Coronary artery (tissue), 2 donors: ENCODE data around the gene KCNMA1.
"Not testable (repeated sequence)": the region's sequence is repeated elsewhere in the genome, so short reads cannot be mapped to it uniquely, and the experiment has no call there.

Experiments used
- DNase-seq: peaks from one replicate; pipeline ENCODE4 v3.0.0-alpha.2; 2017; ENCODE audit warnings: low spot score
- H3K27ac ChIP-seq, 2 donors: fragments of 200-600 bp; sonication (generic); one replicate each; pipeline ENCODE4 v1.5.1; 2016 to 2019
- H3K4me3 ChIP-seq: fragments of 200-600 bp; sonication (generic); 2 replicates; pipeline ENCODE4 v1.5.1; 2016; ENCODE audit warnings: mild to moderate bottlenecking, moderate library complexity
- TF ChIP-seq, protein P1 (sequence below): fragments of 200-600 bp; sonication (generic); IDR thresholded peaks from one replicate; pipeline ENCODE4 v1.5.1; 2019; ENCODE audit warnings: antibody characterized with exemption

The KCNMA1 gene

DNA sequence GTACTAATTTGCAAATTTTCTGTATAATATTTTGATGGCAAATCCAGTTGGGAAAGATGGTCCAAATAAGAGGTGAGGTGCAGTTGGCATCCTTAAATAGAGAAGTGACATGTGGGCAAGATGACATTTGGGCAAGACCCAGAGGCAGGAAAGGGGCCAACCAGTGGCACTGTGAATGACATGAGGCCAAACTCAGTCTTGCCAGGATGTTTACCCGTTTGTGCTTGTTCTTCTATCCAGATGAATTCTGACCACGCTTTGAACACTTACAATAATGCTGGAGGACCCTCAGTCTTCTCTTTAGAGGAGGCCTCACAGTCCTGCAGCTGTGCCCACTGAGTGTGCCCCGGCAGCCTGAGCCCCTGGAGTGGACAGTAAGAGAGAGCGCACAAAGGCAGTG, 45.1 kb downstream of the KCNMA1 start:
- Histone ChIP-seq H3K4me3 (no peak overlapping the region), H3K27ac (peak overlapping the region; percentile 71 to 85)
- no peak for DNase-seq
- TF ChIP-seq, protein P1, sequence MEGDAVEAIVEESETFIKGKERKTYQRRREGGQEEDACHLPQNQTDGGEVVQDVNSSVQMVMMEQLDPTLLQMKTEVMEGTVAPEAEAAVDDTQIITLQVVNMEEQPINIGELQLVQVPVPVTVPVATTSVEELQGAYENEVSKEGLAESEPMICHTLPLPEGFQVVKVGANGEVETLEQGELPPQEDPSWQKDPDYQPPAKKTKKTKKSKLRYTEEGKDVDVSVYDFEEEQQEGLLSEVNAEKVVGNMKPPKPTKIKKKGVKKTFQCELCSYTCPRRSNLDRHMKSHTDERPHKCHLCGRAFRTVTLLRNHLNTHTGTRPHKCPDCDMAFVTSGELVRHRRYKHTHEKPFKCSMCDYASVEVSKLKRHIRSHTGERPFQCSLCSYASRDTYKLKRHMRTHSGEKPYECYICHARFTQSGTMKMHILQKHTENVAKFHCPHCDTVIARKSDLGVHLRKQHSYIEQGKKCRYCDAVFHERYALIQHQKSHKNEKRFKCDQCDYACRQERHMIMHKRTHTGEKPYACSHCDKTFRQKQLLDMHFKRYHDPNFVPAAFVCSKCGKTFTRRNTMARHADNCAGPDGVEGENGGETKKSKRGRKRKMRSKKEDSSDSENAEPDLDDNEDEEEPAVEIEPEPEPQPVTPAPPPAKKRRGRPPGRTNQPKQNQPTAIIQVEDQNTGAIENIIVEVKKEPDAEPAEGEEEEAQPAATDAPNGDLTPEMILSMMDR, result no peak

DNA sequence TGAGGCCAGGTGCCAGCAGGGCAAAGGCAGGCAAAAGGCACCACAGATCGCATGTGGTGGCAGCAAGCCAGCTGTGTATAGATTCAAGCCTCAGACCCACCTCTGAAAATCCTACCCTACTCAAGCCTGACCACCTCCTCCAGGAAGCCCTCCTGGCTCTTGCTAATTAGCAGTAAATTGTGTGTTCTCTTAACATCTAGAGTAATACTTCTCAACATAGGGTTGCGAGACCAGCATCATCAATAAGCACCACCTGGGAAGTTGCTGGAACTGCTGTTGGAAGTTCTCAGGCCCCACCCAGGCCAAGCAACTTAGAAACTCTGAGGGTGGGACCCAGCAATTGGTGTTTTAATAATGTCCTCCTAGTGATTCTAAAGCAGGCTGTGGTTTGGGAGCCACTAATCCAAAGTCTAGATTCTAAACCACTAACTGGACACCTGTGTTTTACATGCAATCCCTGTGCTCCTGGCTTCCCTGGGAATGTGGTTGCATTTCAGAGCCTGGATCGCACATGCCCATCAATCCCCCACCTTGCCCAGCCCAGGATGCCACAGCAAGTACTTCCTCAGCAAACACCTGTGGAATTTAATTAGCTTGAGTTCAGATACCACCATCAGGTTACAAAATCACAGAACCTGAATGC, 46.2 kb downstream of the KCNMA1 start:
- no peak for DNase-seq
- Histone ChIP-seq H3K27ac (peak overlapping the region; percentile 71 to 85), H3K4me3 (no peak overlapping the region)
- TF ChIP-seq, protein P1, result no peak

DNA sequence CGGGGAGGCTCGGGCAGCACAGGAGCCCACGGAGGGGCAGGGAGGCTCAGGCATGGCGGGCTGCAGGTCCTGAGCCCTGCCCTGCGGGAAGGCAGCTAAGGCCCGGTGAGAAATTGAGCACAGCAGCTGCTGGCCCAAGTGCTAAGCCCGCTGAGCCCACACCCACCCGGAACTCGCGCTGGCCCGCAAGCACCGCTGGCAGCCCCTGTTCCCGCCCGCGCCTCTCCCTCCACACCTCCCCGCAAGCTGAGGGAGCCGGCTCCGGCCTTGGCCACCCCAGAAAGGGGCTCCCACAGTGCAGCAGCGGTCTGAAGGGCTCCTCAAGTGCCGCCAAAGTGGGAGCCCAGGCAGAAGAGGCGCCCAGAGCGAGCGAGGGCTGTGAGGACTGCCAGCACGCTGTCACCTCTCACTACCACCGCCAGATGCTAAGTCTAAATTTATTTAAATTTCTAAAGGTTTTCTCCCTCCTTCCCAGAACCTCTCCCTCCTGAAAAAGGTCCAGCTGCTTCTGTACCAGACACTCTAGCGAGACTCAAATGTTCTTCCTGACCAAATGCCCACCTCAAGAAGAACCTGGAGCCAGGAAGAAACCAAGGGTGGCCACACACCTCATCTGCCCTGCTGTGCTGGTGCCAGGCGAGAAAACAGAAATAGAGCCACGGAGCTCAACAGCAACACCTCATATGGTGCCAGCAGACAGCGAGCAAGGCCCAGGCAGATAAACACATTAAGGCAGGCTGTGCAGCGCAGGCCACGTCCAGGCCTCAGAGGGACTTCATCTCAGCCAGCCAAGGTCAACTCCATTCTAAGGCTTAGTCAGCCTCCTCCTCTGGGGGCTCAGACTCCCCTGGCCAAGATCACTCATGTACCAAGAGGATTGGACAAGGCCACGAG, 47.0 kb downstream of the KCNMA1 start:
- DNase-seq, result peak; percentile 80
- Histone ChIP-seq H3K4me3 (no peak overlapping the region), H3K27ac (peak overlapping the region; percentile 71 to 85)
- TF ChIP-seq, protein P1, result no peak

DNA sequence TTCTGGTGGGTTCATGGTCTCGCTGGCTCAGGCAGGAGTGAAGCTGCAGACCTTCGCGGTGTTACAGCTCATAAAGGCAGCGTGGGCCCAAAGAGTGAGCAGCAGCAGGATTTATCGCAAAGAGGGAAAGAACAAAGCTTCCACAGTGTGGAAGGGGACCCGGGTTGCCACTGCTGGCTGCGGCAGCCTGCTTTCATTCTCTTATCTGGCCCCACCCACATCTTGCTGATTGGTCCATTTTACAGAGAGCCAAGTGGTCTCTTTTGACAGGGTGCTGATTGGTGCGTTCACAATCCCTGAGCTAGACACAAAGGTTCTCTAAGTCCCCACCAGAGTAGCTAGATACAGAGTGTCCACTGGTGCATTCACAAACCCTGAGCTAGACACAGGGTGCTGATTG, 47.9 kb downstream of the KCNMA1 start:
- DNase-seq, H3K4me3 ChIP-seq: not testable (repeated sequence)
- peak overlapping the region; percentile 71 to 85 for H3K27ac ChIP-seq

DNA sequence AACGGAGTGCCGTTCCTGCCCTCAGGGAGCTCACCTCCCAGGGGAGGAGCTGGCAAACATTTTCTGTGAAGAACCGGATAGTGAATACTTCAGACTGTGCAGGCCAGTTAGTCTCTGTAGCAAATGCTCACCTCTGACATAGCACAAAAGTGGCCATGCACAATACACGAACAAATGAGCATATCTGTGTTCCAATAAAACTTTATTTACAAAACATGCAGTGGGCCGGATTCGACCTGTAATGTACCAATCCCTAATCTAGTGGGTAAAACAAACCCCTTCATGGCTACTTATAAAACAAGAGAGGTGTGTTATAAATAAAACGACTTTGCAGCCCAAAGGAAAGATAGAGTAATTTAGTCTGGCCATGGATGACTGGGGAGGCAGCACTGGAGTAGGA, 48.7 kb downstream of the KCNMA1 start:
- peak overlapping the region; percentile 71 to 84 for H3K27ac ChIP-seq
- DNase-seq, result no peak
- TF ChIP-seq, protein P1, result no peak
- no peak overlapping the region for H3K4me3 ChIP-seq

DNA sequence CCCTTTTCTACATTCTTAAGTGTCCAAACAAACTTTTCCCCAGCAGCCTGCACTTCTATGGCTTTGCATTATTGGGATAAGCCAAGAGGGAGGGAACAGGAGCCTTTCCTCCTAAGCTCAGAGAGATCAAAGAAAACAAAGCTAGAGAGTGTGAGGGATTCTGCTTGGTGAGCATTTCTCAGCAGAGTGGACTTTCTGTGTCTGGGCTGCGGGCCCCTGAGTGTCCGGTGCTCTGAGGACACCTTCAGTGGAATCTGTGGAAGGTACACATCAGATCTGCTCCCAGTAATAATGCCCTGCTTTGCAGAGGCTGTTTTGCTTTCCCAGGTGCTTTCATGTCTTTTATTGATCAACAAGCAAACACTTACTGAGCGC, 50.2 kb downstream of the KCNMA1 start:
- Histone ChIP-seq H3K4me3 (no peak overlapping the region), H3K27ac (peak overlapping the region; percentile 77 to 84)
- TF ChIP-seq, protein P1, result no peak
- no peak for DNase-seq

DNA sequence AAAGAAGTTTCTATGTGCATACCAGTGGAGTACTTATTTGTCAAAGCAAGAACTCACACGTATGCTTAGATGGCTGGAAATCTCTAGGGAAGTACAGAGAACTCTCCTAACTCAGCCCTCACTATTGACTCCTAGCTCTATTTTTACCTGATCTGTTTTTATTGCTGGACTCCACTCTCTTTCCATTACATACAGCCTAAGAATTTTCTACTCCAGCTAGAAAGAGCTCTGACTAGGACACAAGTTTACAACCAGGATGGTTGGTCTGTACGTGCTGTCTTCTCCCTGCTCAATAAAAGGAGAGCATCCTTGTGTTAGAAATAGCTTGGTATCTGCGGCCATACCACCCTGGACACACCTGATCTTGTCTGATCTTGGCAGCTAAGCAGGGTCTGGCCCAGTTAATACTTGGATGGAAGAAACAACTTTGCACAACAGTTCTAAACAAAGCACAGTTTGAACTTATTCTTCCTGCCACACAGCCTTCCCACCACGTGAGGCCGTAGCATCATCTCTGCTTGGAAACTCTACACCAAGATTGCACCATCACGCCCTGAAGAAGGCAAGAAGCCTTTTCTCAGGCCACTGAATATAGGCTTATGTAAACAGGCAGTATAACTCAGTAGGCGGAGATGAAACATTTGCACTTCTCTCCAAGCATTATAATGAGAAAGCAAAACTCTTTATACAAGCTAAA, 50.7 kb downstream of the KCNMA1 start:
- TF ChIP-seq, protein P1, result no peak
- Histone ChIP-seq H3K27ac (peak overlapping the region; percentile 77 to 84), H3K4me3 (no peak overlapping the region)
- DNase-seq, result no peak
